Activated T-helper 1 cell treated with anti-CD3 and anti-CD28 coated beads, Interleukin-12 subunit alpha, Interleukin-12 subunit beta, Interleukin-2, Interleukin-4 antibody, amounts not matched to agents 30 ng/mL and 10 ng/mL and 1 ng/mL, durations not matched to agents 14 hours and 24 hours and 36 hours (primary cell): ENCODE data around the gene ZNRF1. TPM values are rescaled to one million over a fixed set of nuclear protein-coding genes. Genes with fewer than 3 reads are reported as not detected.
"Not testable (repeated sequence)": the region's sequence is repeated elsewhere in the genome, so short reads cannot be mapped to it uniquely, and the experiment has no call there.

Experiments
- DNase-seq: peaks from one replicate; pipeline ENCODE4 v3.0.0; 2021; ENCODE audit warnings: low spot score
- H3K27ac Mint-ChIP-seq: one replicate; pipeline ENCODE4 v1.8.0; 2021; ENCODE audit warnings: mild to moderate bottlenecking, mixed read lengths
- H3K27me3 Mint-ChIP-seq: one replicate; pipeline ENCODE4 v1.8.0; 2022; ENCODE audit warnings: mild to moderate bottlenecking, moderate library complexity, mixed read lengths; ENCODE audit not compliant: insufficient read depth
- H3K36me3 Mint-ChIP-seq: one replicate; pipeline ENCODE4 v1.8.0; 2021; ENCODE audit warnings: low read depth, mixed read lengths
- H3K4me1 Mint-ChIP-seq: one replicate; pipeline ENCODE4 v1.8.0; 2021; ENCODE audit warnings: low read depth, mixed read lengths
- H3K4me3 Mint-ChIP-seq: one replicate; pipeline ENCODE4 v1.8.0; 2021; ENCODE audit warnings: mild to moderate bottlenecking, moderate library complexity, mixed read lengths
- H3K9me3 Mint-ChIP-seq: one replicate; pipeline ENCODE4 v1.8.0; 2021; ENCODE audit warnings: mixed read lengths
- intact Hi-C: fragments of 100-400 bp; cut with micrococcal nuclease; formaldehyde crosslinking; loops from one replicate; pipeline ENCODE4 v1.15.1; 2024
- total RNA-seq: library from RNA; stranded (reverse); gene quantifications from 2 replicates; pipeline ENCODE4 v1.2.3, GENCODE V29; 2022

Gene ZNRF1
- total RNA-seq, 1 donor from 2014 or later: 51.2 TPM

DNA sequence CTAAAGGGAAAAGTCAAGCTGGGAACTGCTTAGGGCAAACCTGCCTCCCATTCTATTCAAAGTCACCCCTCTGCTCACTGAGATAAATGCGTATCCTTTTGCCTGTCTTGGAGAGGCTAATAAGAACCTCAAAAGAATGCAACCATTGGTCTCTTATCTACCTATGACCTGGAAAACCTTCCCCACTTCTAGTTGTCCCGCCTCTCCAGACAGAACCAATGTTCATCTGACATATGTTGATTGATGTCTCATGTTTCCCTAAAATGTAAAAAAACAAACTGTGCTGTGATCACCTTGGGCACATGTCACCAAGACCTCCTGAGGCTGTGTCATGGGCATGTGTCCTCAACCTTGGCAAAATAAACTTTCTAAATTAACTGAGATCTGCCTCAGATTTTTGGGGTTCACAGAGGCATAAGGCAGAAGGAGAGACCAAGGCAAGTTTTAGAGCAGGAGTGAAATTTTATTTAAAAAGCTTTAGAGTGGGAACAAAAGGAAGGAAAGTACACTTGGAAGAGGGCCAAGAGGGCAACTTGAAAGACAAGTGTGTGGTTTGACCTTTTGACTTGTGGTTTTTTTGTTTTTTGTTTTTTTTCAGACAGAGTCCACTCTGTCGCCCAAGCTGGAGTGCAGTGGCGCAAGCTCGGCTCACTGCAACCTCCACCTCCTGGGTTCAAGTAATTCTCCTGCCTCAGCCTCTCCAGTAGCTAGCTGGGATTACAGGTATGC, 130.8 kb downstream of the ZNRF1 start:
- DNase-seq, H3K27ac Mint-ChIP-seq, intact Hi-C loops, H3K27me3 Mint-ChIP-seq, H3K4me3 Mint-ChIP-seq, H3K36me3 Mint-ChIP-seq, H3K4me1 Mint-ChIP-seq: not testable (repeated sequence)
- peaks cover 16% of the 10 kb centered on the region for H3K9me3 Mint-ChIP-seq

DNA sequence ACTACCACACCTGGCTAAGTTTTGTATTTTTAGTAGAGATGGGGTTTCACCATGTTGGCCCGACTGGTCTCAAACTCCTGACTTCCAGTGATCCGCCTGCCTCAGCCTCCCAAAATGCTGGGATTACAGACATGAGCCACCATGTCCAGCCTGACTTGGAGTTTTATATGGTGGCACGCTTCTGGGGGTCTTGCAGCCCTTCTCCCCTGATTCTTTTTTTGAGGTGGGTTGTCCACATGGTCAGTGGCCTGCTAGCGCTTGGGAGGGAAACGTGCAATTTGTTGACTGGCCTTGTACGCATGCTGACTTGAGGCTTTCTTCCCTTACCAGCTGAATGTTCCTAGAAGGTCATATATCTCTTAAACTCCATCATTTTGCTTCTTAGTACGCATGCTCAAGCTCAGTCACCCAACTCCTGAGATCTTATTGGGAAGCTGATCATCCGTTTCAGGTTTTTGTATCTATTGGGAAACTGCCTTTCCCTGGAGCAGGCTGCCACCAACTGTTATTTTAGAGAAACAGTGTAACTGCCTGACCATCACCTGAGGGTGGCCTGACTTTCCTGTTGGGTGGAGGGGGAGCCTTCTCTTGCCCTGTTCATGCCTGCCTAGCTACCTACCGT, 131.4 kb downstream of the ZNRF1 start:
- no peak for DNase-seq
- Mint-ChIP-seq H3K4me1 (peaks cover 9% of the 10 kb centered on the region), H3K27ac (no peak overlapping the region), H3K4me3 (no peak overlapping the region), H3K27me3 (peaks cover 2% of the 10 kb centered on the region), H3K36me3 (peaks cover 1% of the 10 kb centered on the region), H3K9me3 (peaks cover 16% of the 10 kb centered on the region)
- intact Hi-C loops: no loop called here

DNA sequence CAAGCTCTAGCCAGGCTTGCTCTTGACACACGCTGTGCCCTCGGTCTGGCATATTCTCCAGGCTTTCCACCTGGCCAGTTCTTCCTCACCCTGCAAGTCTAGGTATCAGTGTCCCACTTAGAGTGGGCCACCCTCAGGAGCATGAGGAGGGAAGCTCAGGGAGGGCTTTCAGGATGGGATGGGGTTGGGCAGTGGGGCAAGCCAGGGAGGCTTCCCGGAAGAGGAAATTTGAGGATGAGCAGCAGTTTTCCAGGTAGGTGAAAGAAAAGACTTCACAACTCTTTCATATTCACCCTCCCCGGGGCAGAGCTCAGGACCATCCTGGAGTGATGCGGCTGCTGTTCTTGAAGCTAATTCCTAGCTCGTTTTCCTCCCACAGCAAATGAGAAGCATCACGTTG, 132.3 kb downstream of the ZNRF1 start:
- Mint-ChIP-seq H3K36me3 (peaks cover 1% of the 10 kb centered on the region), H3K27me3 (peaks cover 2% of the 10 kb centered on the region), H3K27ac (no peak overlapping the region), H3K9me3 (peaks cover 16% of the 10 kb centered on the region), H3K4me3 (no peak overlapping the region), H3K4me1 (peaks cover 9% of the 10 kb centered on the region)
- intact Hi-C loops: no loop called here
- no peak for DNase-seq

DNA sequence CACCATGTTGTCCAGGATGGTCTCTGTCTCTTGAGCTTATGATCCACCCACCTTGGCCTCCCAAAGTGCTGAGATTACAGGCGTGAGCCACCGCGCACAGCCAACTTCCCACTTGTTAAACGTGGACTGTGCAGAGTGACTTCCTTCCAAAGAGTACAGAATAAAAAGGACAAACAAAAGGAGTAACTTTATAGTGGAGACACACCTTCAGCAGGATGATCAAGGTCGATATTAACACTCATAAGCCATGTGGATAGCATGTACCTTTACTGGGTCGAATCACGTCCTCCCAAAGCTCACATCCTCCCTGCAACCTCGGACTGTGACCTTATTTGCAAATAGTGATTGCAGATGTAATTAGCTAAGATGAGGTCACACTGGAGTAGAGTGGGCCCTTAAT, 139.4 kb downstream of the ZNRF1 start:
- intact Hi-C loops: no loop called here
- Mint-ChIP-seq H3K4me1 (peaks cover 8% of the 10 kb centered on the region), H3K27ac (no peak overlapping the region), H3K27me3 (peaks cover 2% of the 10 kb centered on the region), H3K4me3 (peak overlapping the region; percentile 23), H3K36me3 (no peaks in the 10 kb centered on the region), H3K9me3 (no peaks in the 10 kb centered on the region)
- no peak for DNase-seq

DNA sequence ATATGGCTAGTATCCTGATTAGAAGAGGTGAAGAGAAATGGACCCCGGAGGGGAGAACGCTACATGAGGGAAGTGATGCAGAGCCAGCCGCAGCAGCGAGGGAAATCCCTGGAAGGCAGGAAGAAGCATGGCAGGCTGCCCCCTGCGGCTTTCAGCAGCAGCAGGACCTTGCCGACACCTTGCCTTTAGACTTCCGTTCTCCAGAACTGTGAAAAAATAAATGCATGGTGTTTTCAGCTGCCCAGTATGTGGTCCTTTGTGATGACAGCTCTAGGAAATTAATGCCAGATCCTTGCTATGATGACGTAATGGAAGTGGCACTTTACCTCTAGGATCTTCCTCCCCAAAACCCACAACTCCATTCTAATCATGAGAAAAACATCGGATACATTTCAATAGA, 139.8 kb downstream of the ZNRF1 start:
- Mint-ChIP-seq H3K36me3 (no peaks in the 10 kb centered on the region), H3K4me1 (peaks cover 8% of the 10 kb centered on the region), H3K9me3 (no peaks in the 10 kb centered on the region), H3K4me3 (peak overlapping the region; percentile 23), H3K27ac (no peak overlapping the region), H3K27me3 (peaks cover 2% of the 10 kb centered on the region)
- DNase-seq: peak; percentile 3
- intact Hi-C loops: no loop called here

DNA sequence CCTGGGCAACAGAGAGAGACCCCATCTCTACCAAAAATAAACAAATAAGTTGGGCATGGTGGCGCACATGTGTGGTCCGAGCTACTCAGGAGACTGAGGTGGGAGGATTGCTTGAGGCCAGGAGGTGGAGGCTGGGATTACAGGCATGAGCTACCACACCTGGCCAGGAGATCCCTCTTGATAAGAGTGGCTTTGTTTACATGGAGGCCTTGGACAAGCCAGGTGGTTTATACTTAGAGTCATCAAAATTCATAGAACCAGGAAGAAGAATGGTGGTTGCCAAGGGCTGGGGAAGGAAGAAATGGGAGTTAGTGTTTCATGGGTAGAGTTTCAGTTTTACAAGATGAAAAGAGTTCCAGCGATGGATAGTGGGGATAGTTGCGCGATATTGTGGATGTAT, 140.7 kb downstream of the ZNRF1 start:
- peaks cover 2% of the 10 kb centered on the region for H3K27me3 Mint-ChIP-seq
- intact Hi-C loops: no loop called here
- H3K27ac Mint-ChIP-seq: no peak overlapping the region
- H3K36me3 Mint-ChIP-seq: no peaks in the 10 kb centered on the region
- H3K4me3 Mint-ChIP-seq: no peak overlapping the region
- no peaks in the 10 kb centered on the region for H3K9me3 Mint-ChIP-seq
- DNase-seq: no peak
- H3K4me1 Mint-ChIP-seq: peaks cover 8% of the 10 kb centered on the region

DNA sequence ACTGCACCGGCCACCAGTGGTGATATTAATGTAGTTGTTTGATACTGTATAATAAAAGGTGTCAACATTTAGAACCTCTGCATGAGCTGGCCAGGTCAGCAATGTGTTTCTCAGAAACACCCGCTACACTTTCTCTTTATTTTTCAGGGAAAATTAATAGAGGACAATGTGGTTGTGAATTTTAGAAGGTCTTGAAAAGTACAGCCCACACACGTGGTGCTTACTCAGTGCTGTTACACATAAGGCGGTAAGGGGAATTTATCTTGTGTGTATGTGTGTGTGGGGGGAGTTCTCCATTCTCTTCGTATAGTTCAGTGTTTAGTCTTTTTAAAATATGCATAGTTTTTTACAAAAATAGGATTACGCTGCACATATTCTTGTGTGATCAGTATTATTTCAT, 145.1 kb downstream of the ZNRF1 start:
- intact Hi-C loops: no loop called here
- H3K36me3 Mint-ChIP-seq: no peaks in the 10 kb centered on the region
- H3K4me1 Mint-ChIP-seq: peaks cover 6% of the 10 kb centered on the region
- DNase-seq: no peak
- no peak overlapping the region for H3K4me3 Mint-ChIP-seq
- H3K27me3 Mint-ChIP-seq: peaks cover 2% of the 10 kb centered on the region
- no peaks in the 10 kb centered on the region for H3K9me3 Mint-ChIP-seq
- no peak overlapping the region for H3K27ac Mint-ChIP-seq

DNA sequence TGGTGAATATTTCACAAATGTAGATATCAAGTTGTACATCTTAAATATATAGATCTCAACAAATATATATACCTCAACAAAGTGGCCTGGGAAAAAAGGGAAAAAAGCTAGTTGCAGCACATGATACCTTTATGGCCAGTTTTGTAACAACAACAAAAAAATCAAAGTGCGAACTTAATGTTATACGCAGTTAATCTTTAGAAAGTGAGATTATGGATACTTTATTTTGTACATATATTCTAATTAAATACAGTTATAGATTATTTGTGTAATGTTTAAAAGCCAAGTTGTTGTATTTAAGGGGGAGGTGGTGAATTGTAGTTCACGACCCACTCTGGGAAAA, 149.1 kb downstream of the ZNRF1 start:
- Mint-ChIP-seq H3K4me1 (peaks cover 27% of the 10 kb centered on the region), H3K27ac (peak overlapping the region; percentile 73), H3K27me3 (no peaks in the 10 kb centered on the region), H3K9me3 (peaks cover 24% of the 10 kb centered on the region), H3K4me3 (peak overlapping the region; percentile 90), H3K36me3 (peaks cover 20% of the 10 kb centered on the region)
- intact Hi-C loops: loop anchor here (1.0 to 2.0 kb wide), 8 partner anchors 37 to 541 kb away; partner anchors contain the start of genes CFDP1, GLG1, KARS1 and MLKL
- no peak for DNase-seq

DNA sequence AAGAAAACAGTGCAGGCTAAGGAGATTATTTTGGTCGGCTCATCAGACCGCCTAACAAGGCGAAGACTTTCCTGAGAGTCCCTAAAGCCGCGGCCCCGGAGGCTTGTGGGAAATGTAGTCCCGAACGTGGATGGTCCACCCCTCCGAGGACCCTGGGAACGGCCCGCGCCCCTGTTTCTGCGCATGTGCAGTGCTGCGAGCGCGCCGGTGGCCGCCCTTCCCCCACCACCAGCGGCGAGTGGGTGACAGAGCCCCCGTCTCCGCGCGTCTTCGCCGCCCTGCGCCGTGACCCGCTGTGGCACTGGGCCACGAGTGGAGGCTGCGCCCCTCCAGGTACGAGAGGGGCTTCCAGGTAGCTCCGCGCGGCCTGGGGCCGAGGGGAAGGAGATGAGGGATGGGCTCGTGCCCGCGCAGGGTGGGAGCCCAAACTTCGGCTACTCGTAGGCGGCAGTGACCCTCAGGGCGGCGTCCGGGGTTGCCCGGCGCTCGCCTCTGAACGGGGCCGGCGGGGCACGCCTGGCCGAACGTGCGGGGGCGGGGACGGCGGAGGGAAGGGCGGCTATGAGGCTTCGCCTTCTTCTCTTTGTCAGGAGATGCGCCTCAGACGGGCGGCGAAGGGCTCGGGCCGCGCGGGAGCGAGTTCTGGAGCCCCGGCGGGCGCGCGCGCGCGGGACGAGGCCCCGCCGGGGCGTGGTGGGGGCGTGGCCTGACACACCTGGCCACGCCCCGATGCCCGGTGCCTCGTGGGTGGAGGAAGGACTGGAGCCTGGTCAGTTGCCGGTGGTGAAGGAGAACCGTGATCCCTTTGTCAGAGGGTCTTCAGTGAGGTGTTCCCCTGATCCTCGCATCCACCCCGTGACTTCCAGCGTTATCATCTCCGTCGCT, 149.7 kb downstream of the ZNRF1 start, which contains the start of gene ZFP1:
TSS of gene ZFP1 (plus strand) at position 214 of the 885 bp plus-strand sequence. CDS start 4,428 bp downstream, outside the sequence.
- peak; percentile 90 for DNase-seq
- intact Hi-C loops: loop anchor here (1.0 to 2.0 kb wide), 9 partner anchors 37 to 541 kb away; partner anchors contain the start of genes CFDP1, GLG1, KARS1 and MLKL
- Mint-ChIP-seq H3K4me1 (peaks cover 29% of the 10 kb centered on the region), H3K4me3 (peak within 1 kb of the TSS; percentile 90), H3K9me3 (peaks cover 28% of the 10 kb centered on the region), H3K36me3 (peaks cover 25% of the 10 kb centered on the region), H3K27me3 (no peaks in the 10 kb centered on the region), H3K27ac (peak within 1 kb of the TSS; percentile 84)

DNA sequence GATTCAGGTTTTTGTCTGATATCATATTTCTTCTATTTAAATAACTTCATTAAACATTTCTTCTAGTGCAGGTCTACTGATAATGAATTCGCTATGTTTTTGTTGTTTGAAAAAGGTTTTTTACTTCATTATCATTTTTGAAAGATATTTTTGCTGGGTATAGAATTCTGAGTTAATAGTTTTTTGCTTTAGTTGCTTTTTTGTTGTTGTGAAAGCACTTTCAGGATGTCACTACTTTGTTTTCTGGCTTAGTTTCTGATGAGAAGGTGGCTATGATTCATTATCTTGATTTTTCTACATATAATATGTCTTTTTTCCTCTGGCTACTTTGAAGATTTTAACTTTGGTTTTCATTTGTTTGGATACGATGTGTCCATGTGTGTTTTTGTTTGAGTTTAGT, 153.0 kb downstream of the ZNRF1 start:
- H3K27ac Mint-ChIP-seq: peak overlapping the region; percentile 65
- H3K9me3 Mint-ChIP-seq: peaks cover 31% of the 10 kb centered on the region
- H3K27me3 Mint-ChIP-seq: no peaks in the 10 kb centered on the region
- H3K4me1 Mint-ChIP-seq: peaks cover 29% of the 10 kb centered on the region
- H3K4me3 Mint-ChIP-seq: no peak overlapping the region
- H3K36me3 Mint-ChIP-seq: peaks cover 46% of the 10 kb centered on the region
- DNase-seq: no peak
- intact Hi-C loops: no loop called here

DNA sequence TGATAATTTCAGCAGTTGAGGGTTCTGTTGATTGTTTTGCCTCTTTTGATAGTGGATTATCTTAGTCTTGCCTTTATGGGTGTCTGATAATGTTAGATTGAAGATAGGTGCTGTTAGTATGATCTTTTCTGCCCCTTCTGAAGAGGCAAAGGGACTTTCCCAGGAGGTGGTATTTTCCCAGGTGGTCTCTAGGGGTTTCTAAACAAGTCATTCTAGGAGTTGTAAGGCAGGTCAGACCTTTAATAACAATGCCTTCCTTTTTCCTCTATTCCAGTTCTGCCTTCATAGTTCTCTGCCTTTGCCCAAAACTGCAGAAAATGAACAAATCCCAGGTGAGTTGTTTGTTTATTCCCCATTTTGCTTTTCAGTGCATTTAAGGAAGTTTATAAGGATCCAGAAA, 153.8 kb downstream of the ZNRF1 start:
- Mint-ChIP-seq H3K4me1 (peaks cover 26% of the 10 kb centered on the region), H3K36me3 (peaks cover 53% of the 10 kb centered on the region), H3K4me3 (peak overlapping the region; percentile 8), H3K27ac (peak overlapping the region; percentile 65), H3K9me3 (peaks cover 33% of the 10 kb centered on the region), H3K27me3 (no peaks in the 10 kb centered on the region)
- intact Hi-C loops: no loop called here
- no peak for DNase-seq

DNA sequence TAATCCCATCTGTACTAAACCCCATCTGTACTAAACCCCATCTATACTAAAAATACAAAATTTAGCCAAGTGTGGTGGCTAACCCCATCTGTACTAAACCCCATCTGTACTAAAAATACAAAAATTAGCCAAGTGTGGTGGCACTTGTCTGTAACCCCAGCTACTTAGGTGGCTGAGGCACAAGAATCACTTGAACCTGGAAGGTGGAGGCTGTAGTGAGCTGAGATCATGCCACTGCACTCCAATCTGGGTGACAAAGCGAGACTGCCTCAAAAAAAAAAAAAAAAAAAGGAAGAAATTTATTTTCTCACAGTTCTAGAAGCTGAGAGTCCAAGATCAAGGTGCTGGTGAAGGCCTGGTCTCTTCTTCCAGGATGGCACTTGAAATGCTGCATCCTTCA, 161.6 kb downstream of the ZNRF1 start:
- H3K4me3 Mint-ChIP-seq: no peak overlapping the region
- no peak overlapping the region for H3K27ac Mint-ChIP-seq
- no peaks in the 10 kb centered on the region for H3K4me1 Mint-ChIP-seq
- intact Hi-C loops: no loop called here
- peaks cover 59% of the 10 kb centered on the region for H3K36me3 Mint-ChIP-seq
- no peaks in the 10 kb centered on the region for H3K27me3 Mint-ChIP-seq
- DNase-seq: no peak
- peaks cover 19% of the 10 kb centered on the region for H3K9me3 Mint-ChIP-seq
